H9 (cell line): ENCODE results near the gene RAB11FIP4. TPM values are rescaled to one million over a fixed set of nuclear protein-coding genes. Genes with fewer than 3 reads are reported as not detected.

Source experiments
- DNase-seq: peaks from one replicate; pipeline ENCODE4 v3.0.0-alpha.2; 2017
- H2AFZ ChIP-seq: one replicate; pipeline ENCODE4 v1.6.1; 2013; ENCODE audit warnings: mild to moderate bottlenecking, low read length, control low read depth, moderate library complexity
- H2AK5ac ChIP-seq: 2 replicates; pipeline ENCODE4 v1.6.1; 2013; ENCODE audit warnings: low read length, control low read depth, mixed read lengths; ENCODE audit not compliant: insufficient read length
- H2BK120ac ChIP-seq: one replicate; pipeline ENCODE4 v1.6.1; 2013; ENCODE audit warnings: low read depth, mild to moderate bottlenecking, low read length, control low read depth, inconsistent platforms; ENCODE audit not compliant: poor library complexity, severe bottlenecking
- H2BK12ac ChIP-seq: 2 replicates; pipeline ENCODE4 v1.6.1; 2013; ENCODE audit warnings: low read length, control low read depth, mixed read lengths, low read depth; ENCODE audit not compliant: insufficient read length
- H2BK15ac ChIP-seq: 2 replicates; pipeline ENCODE4 v1.6.1; 2013; ENCODE audit warnings: low read depth, low read length, control low read depth
- H2BK20ac ChIP-seq: one replicate; pipeline ENCODE4 v1.6.1; 2013; ENCODE audit warnings: low read depth, mild to moderate bottlenecking, low read length, control low read depth, inconsistent platforms; ENCODE audit not compliant: poor library complexity, severe bottlenecking
- H2BK5ac ChIP-seq: 2 replicates; pipeline ENCODE4 v1.6.1; 2013; ENCODE audit warnings: low read length, control low read depth, mixed read lengths; ENCODE audit not compliant: insufficient read length
- H3K14ac ChIP-seq: 2 replicates; pipeline ENCODE4 v1.6.1; 2013; ENCODE audit warnings: low read length, control low read depth; ENCODE audit not compliant: insufficient read depth
- H3K18ac ChIP-seq: 2 replicates; pipeline ENCODE4 v1.6.1; 2013; ENCODE audit warnings: low read depth, mild to moderate bottlenecking, mixed read lengths, low read length, control low read depth; ENCODE audit not compliant: insufficient read length
- H3K23ac ChIP-seq: 2 replicates; pipeline ENCODE4 v1.6.1; 2013; ENCODE audit warnings: low read length, control low read depth, mixed read lengths, low read depth; ENCODE audit not compliant: insufficient read length
- H3K23me2 ChIP-seq: 2 replicates; pipeline ENCODE4 v1.6.1; 2013; ENCODE audit warnings: low read depth, mild to moderate bottlenecking, mixed read lengths, low read length, control low read depth; ENCODE audit not compliant: insufficient read length, poor library complexity, severe bottlenecking
- H3K27ac ChIP-seq: 2 replicates; pipeline ENCODE4 v1.5.1; 2013; ENCODE audit warnings: low read length, control low read depth, mixed read lengths, low read depth; ENCODE audit not compliant: insufficient read length
- H3K27me3 ChIP-seq: 2 replicates; pipeline ENCODE4 v1.6.1; 2013; ENCODE audit warnings: low read length, control low read depth, inconsistent platforms; ENCODE audit not compliant: insufficient read depth
- H3K4ac ChIP-seq: 2 replicates; pipeline ENCODE4 v1.6.1; 2013; ENCODE audit warnings: low read depth, mild to moderate bottlenecking, control low read depth, inconsistent platforms, low read length, moderate library complexity
- H3K4me1 ChIP-seq: 2 replicates; pipeline ENCODE4 v1.6.1; 2013; ENCODE audit warnings: low read length, control low read depth, inconsistent platforms; ENCODE audit not compliant: insufficient read depth
- H3K4me2 ChIP-seq: 2 replicates; pipeline ENCODE4 v1.6.1; 2013; ENCODE audit warnings: low read length, control low read depth, mixed read lengths; ENCODE audit not compliant: insufficient read length, insufficient read depth
- H3K56ac ChIP-seq: 2 replicates; pipeline ENCODE4 v1.6.1; 2013; ENCODE audit warnings: low read depth, mild to moderate bottlenecking, mixed read lengths, low read length, control low read depth; ENCODE audit not compliant: insufficient read length
- H3K79me1 ChIP-seq: 2 replicates; pipeline ENCODE4 v1.6.1; 2013; ENCODE audit warnings: low read depth, mild to moderate bottlenecking, moderate library complexity, low read length, control low read depth, inconsistent platforms; ENCODE audit not compliant: insufficient read depth, poor library complexity, severe bottlenecking
- H3K79me2 ChIP-seq: 2 replicates; pipeline ENCODE4 v1.6.1; 2013; ENCODE audit warnings: low read length, control low read depth, inconsistent platforms; ENCODE audit not compliant: insufficient read depth
- H3K9ac ChIP-seq: 2 replicates; pipeline ENCODE4 v1.6.1; 2013; ENCODE audit warnings: low read length, control low read depth, mixed read lengths; ENCODE audit not compliant: insufficient read length; ENCODE audit errors: extremely low read depth
- H3K9me3 ChIP-seq: one replicate; pipeline ENCODE4 v1.6.1; 2013; ENCODE audit warnings: low read depth, low read length, inconsistent platforms; ENCODE audit not compliant: control insufficient read depth
- H3T11ph ChIP-seq: one replicate; pipeline ENCODE4 v1.6.1; 2013; ENCODE audit warnings: mild to moderate bottlenecking, low read length, control low read depth, inconsistent platforms
- H4K20me1 ChIP-seq: one replicate; pipeline ENCODE4 v1.6.1; 2013; ENCODE audit not compliant: control insufficient read depth, insufficient read length, insufficient read depth
- H4K5ac ChIP-seq: 2 replicates; pipeline ENCODE4 v1.6.1; 2013; ENCODE audit warnings: low read depth, mild to moderate bottlenecking, mixed read lengths, low read length, control low read depth; ENCODE audit not compliant: insufficient read length
- H4K8ac ChIP-seq: replicated peaks from 2 replicates; pipeline ENCODE4 v1.6.1; 2013; ENCODE audit warnings: low read length, control low read depth, mixed read lengths, low read depth; ENCODE audit not compliant: insufficient read length
- H4K91ac ChIP-seq: 2 replicates; pipeline ENCODE4 v1.6.1; 2013; ENCODE audit warnings: low read depth, mild to moderate bottlenecking, moderate library complexity, mixed read lengths, low read length, control low read depth; ENCODE audit not compliant: insufficient read length
- H3K27ac Mint-ChIP-seq, 3 experiments: 2 replicates in 2 of 3; 3 replicates in 1 of 3; pipeline ENCODE4 v1.8.0; 2020 to 2021; ENCODE audit warnings: mixed read lengths in 3 of 3, mild to moderate bottlenecking in 1 of 3, moderate library complexity in 1 of 3
- H3K27me3 Mint-ChIP-seq: 2 replicates; pipeline ENCODE4 v1.8.0; 2021; ENCODE audit warnings: low read depth, mild to moderate bottlenecking, moderate library complexity, mixed read lengths
- H3K36me3 Mint-ChIP-seq, 3 experiments: 2 replicates in 2 of 3; 3 replicates in 1 of 3; pipeline ENCODE4 v1.8.0; 2020 to 2021; ENCODE audit warnings: low read depth in 3 of 3, mixed read lengths in 3 of 3; ENCODE audit not compliant: insufficient read depth in 1 of 3
- H3K4me1 Mint-ChIP-seq, 2 experiments: 2 replicates each; pipeline ENCODE4 v1.8.0; 2020; ENCODE audit warnings: mixed read lengths in 2 of 2
- H3K4me3 Mint-ChIP-seq, 2 experiments: 2 replicates in 1 of 2; 3 replicates in 1 of 2; pipeline ENCODE4 v1.8.0; 2020 to 2021; ENCODE audit warnings: mild to moderate bottlenecking in 2 of 2, mixed read lengths in 2 of 2, moderate library complexity in 1 of 2
- H3K9me3 Mint-ChIP-seq, 2 experiments: 2 replicates in 1 of 2; 3 replicates in 1 of 2; pipeline ENCODE4 v1.8.0; 2020; ENCODE audit warnings: mild to moderate bottlenecking in 2 of 2, mixed read lengths in 2 of 2, moderate library complexity in 1 of 2
- WGBS: extraction: QIAGEN DNeasy Blood & Tissue Kit; methylation state at CpG from one replicate; pipeline ENCODE4 v1.1.7; 2013; ENCODE audit warnings: missing lambda C conversion rate, low lambda C conversion rate, mixed read lengths; ENCODE audit not compliant: insufficient read length; ENCODE audit errors: extremely low coverage; 5-methylcytosine and 5-hydroxymethylcytosine counted together
- total RNA-seq: library from RNA; stranded (reverse); gene quantifications from 2 replicates; pipeline ENCODE4 v1.2.1, GENCODE V29; 2021
- TF ChIP-seq, protein P1 (sequence below): fragments of 200-600 bp; sonication (generic); conservative IDR thresholded peaks from 3 replicates; pipeline ENCODE4 v1.8.0; 2021; ENCODE audit warnings: antibody characterized with exemption, mild to moderate bottlenecking

The RAB11FIP4 gene
- total RNA-seq, 1 experiment from 2014 or later = 25.7 TPM

DNA sequence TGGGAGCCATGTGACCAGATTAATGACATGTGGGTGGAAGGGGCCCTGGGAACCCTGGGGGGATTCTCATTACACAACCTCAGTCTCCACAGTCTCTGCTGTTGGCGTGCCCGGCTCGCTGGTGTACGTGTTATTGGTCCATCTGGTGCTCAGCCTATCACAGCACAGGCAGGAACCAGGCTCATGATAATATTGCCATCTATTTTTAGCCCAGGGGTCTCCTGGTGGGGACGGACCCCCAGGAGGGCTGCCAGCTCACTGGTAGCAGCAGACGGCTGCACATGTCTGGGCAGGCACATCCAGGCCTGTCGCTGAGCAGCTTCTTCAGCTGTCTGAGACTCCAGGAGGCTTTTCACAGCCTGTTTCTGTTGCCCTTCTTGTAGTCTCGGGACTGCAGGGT is 123.8 kb downstream of the RAB11FIP4 start:
- no peak overlapping the region for H3K18ac ChIP-seq
- H2BK120ac ChIP-seq = no peak overlapping the region
- no peaks in the 10 kb centered on the region for H3K27me3 ChIP-seq
- no peak overlapping the region for H3K23ac ChIP-seq
- H3K27me3 Mint-ChIP-seq = no peaks in the 10 kb centered on the region
- H3K9me3 Mint-ChIP-seq = no peaks in the 10 kb centered on the region; a peak in 1 of 5 replicates
- H3K36me3 Mint-ChIP-seq = peaks cover 4 to 17% (median 11%) of the 10 kb centered on the region in 3 experiments; a peak in 6 of 7 replicates
- no CpG with 5 or more reads among the region's 8 CpGs for WGBS
- H3K79me2 ChIP-seq = no peaks in the 10 kb centered on the region
- peak overlapping the region in 1 of 3 experiments; percentile 36; a peak in 1 of 7 replicates for H3K27ac Mint-ChIP-seq
- H3K4me1 Mint-ChIP-seq = peaks cover 7 to 9% of the 10 kb centered on the region in 2 experiments
- no peaks in the 10 kb centered on the region for H3K9me3 ChIP-seq
- peaks cover 4% of the 10 kb centered on the region for H3K79me1 ChIP-seq
- H2AK5ac ChIP-seq = no peak overlapping the region
- no peak overlapping the region for H3K4me3 Mint-ChIP-seq
- no peaks in the 10 kb centered on the region for H3K4me1 ChIP-seq
- peaks cover under 1% of the 10 kb centered on the region for H4K20me1 ChIP-seq
- TF ChIP-seq, protein P1, sequence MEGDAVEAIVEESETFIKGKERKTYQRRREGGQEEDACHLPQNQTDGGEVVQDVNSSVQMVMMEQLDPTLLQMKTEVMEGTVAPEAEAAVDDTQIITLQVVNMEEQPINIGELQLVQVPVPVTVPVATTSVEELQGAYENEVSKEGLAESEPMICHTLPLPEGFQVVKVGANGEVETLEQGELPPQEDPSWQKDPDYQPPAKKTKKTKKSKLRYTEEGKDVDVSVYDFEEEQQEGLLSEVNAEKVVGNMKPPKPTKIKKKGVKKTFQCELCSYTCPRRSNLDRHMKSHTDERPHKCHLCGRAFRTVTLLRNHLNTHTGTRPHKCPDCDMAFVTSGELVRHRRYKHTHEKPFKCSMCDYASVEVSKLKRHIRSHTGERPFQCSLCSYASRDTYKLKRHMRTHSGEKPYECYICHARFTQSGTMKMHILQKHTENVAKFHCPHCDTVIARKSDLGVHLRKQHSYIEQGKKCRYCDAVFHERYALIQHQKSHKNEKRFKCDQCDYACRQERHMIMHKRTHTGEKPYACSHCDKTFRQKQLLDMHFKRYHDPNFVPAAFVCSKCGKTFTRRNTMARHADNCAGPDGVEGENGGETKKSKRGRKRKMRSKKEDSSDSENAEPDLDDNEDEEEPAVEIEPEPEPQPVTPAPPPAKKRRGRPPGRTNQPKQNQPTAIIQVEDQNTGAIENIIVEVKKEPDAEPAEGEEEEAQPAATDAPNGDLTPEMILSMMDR = no peak
- H3K27ac ChIP-seq = no peak overlapping the region
- no peak overlapping the region for H3T11ph ChIP-seq
- no peak overlapping the region for H2BK12ac ChIP-seq
- H2BK20ac ChIP-seq = no peak overlapping the region
- H3K14ac ChIP-seq = no peak overlapping the region
- no peak overlapping the region for H4K8ac ChIP-seq
- no peak overlapping the region for H4K91ac ChIP-seq
- H3K4me2 ChIP-seq = no peak overlapping the region
- H3K23me2 ChIP-seq = no peaks in the 10 kb centered on the region
- no peak overlapping the region for H2AFZ ChIP-seq
- H3K4ac ChIP-seq = no peak overlapping the region
- H3K56ac ChIP-seq = no peak overlapping the region
- DNase-seq = no peak
- H2BK5ac ChIP-seq = no peak overlapping the region
- no peak overlapping the region for H3K9ac ChIP-seq
- H4K5ac ChIP-seq = no peak overlapping the region
- H2BK15ac ChIP-seq = no peak overlapping the region
